Activated naive CD8-positive, alpha-beta T cell treated with anti-CD3 and anti-CD28 coated beads, Interleukin-2, amount 10 ng/mL, durations not matched to agents 7 days and 5 days (primary cell): ENCODE data around the gene LKAAEAR1. TPM values are rescaled to one million over a fixed set of nuclear protein-coding genes. Genes with fewer than 3 reads are reported as not detected.
"Not testable (repeated sequence)": the region's sequence is repeated elsewhere in the genome, so short reads cannot be mapped to it uniquely, and the experiment has no call there.

ENCODE experiments used
- ATAC-seq: fragments of 150-1000 bp; cut with Tn5 transposase; one replicate; pipeline ENCODE4 v1.10.0; 2021; ENCODE audit warnings: low read depth, moderate library complexity
- POLR2A ChIA-PET: fragments of 350-600 bp; sonication (Branson Sonifier 250); formaldehyde crosslinking; loops from one replicate; lab custom pipeline; 2021; ENCODE audit warnings: antibody characterized with exemption; lab: Charles Lee
- DNase-seq: peaks from one replicate; pipeline ENCODE4 v3.0.0; 2021
- H3K27ac Mint-ChIP-seq: one replicate; pipeline ENCODE4 v1.8.0; 2022; ENCODE audit warnings: mild to moderate bottlenecking, mixed read lengths
- H3K27me3 Mint-ChIP-seq: one replicate; pipeline ENCODE4 v1.8.0; 2022; ENCODE audit warnings: mild to moderate bottlenecking, moderate library complexity, mixed read lengths
- H3K36me3 Mint-ChIP-seq: one replicate; pipeline ENCODE4 v1.8.0; 2021; ENCODE audit warnings: mild to moderate bottlenecking, mixed read lengths
- H3K4me1 Mint-ChIP-seq: one replicate; pipeline ENCODE4 v1.8.0; 2021; ENCODE audit warnings: mixed read lengths
- H3K4me3 Mint-ChIP-seq: one replicate; pipeline ENCODE4 v1.8.0; 2022; ENCODE audit warnings: mild to moderate bottlenecking, moderate library complexity, mixed read lengths
- H3K9me3 Mint-ChIP-seq: one replicate; pipeline ENCODE4 v1.8.0; 2021; ENCODE audit warnings: mixed read lengths
- total RNA-seq, 2 experiments: library from RNA; stranded (reverse); gene quantifications; one replicate each; pipeline ENCODE4 v1.2.3, GENCODE V29; 2021

Gene LKAAEAR1, protein sequence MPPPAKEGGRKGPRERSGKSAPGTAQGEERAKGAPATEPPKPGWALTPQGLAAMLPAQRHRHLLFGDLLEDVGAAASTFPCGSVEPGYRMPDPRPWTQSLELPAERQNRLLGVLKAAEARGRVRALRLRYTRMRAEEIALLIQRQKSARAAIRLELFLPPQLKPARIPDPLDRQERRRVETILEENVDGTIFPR
- total RNA-seq, result 1 to 10 TPM in 1 of 2 experiments, under 1 TPM in 1; 0.57 to 1.1 TPM

- peak within 1 kb of the TSS; percentile 66 for H3K27ac Mint-ChIP-seq
- ATAC-seq, result no peak
- H3K27me3 Mint-ChIP-seq, result peaks cover 28% of the 10 kb centered on the region
Measured at GRCh38 chr20:64083804-64084684, at the start of gene LKAAEAR1. LKAAEAR1 (minus strand) TSS chr20:64084398; CDS start chr20:64084219, 179 bp downstream.

DNA sequence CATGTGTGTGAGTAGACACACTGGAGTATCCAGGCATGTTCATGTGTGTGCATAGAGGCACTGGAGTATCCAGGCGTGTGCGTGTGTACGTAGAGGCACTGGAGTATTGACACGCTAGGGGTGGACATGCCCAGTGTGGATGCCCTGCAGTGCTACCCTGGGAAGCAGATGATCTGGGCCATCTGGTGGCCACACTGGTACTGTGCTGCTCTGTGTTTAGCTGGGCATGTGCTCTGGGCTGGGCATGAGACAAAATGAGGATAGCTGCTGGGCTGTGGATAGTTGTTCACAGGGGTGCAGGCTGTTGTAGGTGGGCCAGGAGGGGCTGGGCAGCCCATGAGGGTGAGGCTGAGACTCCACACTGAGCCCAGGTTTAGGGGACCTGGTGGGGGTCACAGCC, 47.2 kb upstream of the LKAAEAR1 start:
- peaks cover 9% of the 10 kb centered on the region for H3K27me3 Mint-ChIP-seq
- H3K27ac Mint-ChIP-seq, result peak overlapping the region; percentile 60
- no peaks in the 10 kb centered on the region for H3K9me3 Mint-ChIP-seq
- ATAC-seq (no peak), DNase-seq (no peak)
- H3K4me1 Mint-ChIP-seq, result no peaks in the 10 kb centered on the region
- POLR2A ChIA-PET, result no interaction called here
- no peaks in the 10 kb centered on the region for H3K36me3 Mint-ChIP-seq
- no peak overlapping the region for H3K4me3 Mint-ChIP-seq

More at GRCh38 chr20:64083804-64084684, at the start of gene LKAAEAR1:
- DNase-seq, result no peak
- POLR2A ChIA-PET, result interaction anchor here (1.0 to 2.1 kb wide), 3 partner anchors 12 to 563 kb away, joined by 3 to 13 read pairs (median 5); partner anchors contain the start of gene PPDPF
- peaks cover 1% of the 10 kb centered on the region for H3K36me3 Mint-ChIP-seq
- H3K9me3 Mint-ChIP-seq, result peaks cover 4% of the 10 kb centered on the region
- peak within 1 kb of the TSS; percentile 85 for H3K4me3 Mint-ChIP-seq
- peaks cover 28% of the 10 kb centered on the region for H3K4me1 Mint-ChIP-seq

- ATAC-seq (no peak), DNase-seq (no peak)
- no peaks in the 10 kb centered on the region for H3K36me3 Mint-ChIP-seq
- no peaks in the 10 kb centered on the region for H3K9me3 Mint-ChIP-seq
- H3K27me3 Mint-ChIP-seq, result peaks cover 9% of the 10 kb centered on the region
- H3K4me3 Mint-ChIP-seq, result no peak overlapping the region
- no peak overlapping the region for H3K27ac Mint-ChIP-seq
- H3K4me1 Mint-ChIP-seq, result no peaks in the 10 kb centered on the region
- POLR2A ChIA-PET, result no interaction called here
Measured at GRCh38 chr20:64130876-64131275, 46.7 kb upstream of the LKAAEAR1 start.

- no peaks in the 10 kb centered on the region for H3K4me1 Mint-ChIP-seq
- H3K27me3 Mint-ChIP-seq, result peaks cover 10% of the 10 kb centered on the region
- ATAC-seq, result no peak
- DNase-seq, result no peak
- no peak overlapping the region for H3K4me3 Mint-ChIP-seq
- POLR2A ChIA-PET, result no interaction called here
- H3K36me3 Mint-ChIP-seq, result no peaks in the 10 kb centered on the region
- H3K27ac Mint-ChIP-seq, result no peak overlapping the region
- H3K9me3 Mint-ChIP-seq, result no peaks in the 10 kb centered on the region
Measured at GRCh38 chr20:64130271-64130670, 46.1 kb upstream of the LKAAEAR1 start.

- H3K9me3 Mint-ChIP-seq, result no peaks in the 10 kb centered on the region
- POLR2A ChIA-PET, result no interaction called here
- ATAC-seq (no peak), DNase-seq (no peak)
- no peak overlapping the region for H3K4me3 Mint-ChIP-seq
- peaks cover 18% of the 10 kb centered on the region for H3K27me3 Mint-ChIP-seq
- no peaks in the 10 kb centered on the region for H3K36me3 Mint-ChIP-seq
- no peaks in the 10 kb centered on the region for H3K4me1 Mint-ChIP-seq
- H3K27ac Mint-ChIP-seq, result no peak overlapping the region
Measured at GRCh38 chr20:64129146-64129782, 45.1 kb upstream of the LKAAEAR1 start.

GRCh38 chr20:64123517-64123916, 39.3 kb upstream of the LKAAEAR1 start:
- H3K36me3 Mint-ChIP-seq, H3K27ac Mint-ChIP-seq, POLR2A ChIA-PET, DNase-seq, H3K4me3 Mint-ChIP-seq, H3K4me1 Mint-ChIP-seq, ATAC-seq, H3K9me3 Mint-ChIP-seq: not testable (repeated sequence)
- peaks cover 32% of the 10 kb centered on the region for H3K27me3 Mint-ChIP-seq

- H3K9me3 Mint-ChIP-seq, POLR2A ChIA-PET, H3K4me1 Mint-ChIP-seq, H3K36me3 Mint-ChIP-seq, ATAC-seq, DNase-seq, H3K4me3 Mint-ChIP-seq, H3K27ac Mint-ChIP-seq: not testable (repeated sequence)
- peaks cover 32% of the 10 kb centered on the region for H3K27me3 Mint-ChIP-seq
Measured at GRCh38 chr20:64122927-64123326, 38.7 kb upstream of the LKAAEAR1 start.

GRCh38 chr20:64121586-64121985, 37.4 kb upstream of the LKAAEAR1 start:
- peaks cover 7% of the 10 kb centered on the region for H3K4me1 Mint-ChIP-seq
- ATAC-seq (no peak), DNase-seq (peak; percentile 10)
- H3K27ac Mint-ChIP-seq, result no peak overlapping the region
- no peaks in the 10 kb centered on the region for H3K36me3 Mint-ChIP-seq
- no peak overlapping the region for H3K4me3 Mint-ChIP-seq
- H3K27me3 Mint-ChIP-seq, result peaks cover 32% of the 10 kb centered on the region
- H3K9me3 Mint-ChIP-seq, result no peaks in the 10 kb centered on the region
- POLR2A ChIA-PET, result interaction anchor here (1.9 to 2.7 kb wide), 2 partner anchors 38 to 43 kb away, joined by 7 to 13 read pairs; partner anchors contain the start of genes LKAAEAR1 and RGS19

- ATAC-seq (no peak), DNase-seq (no peak)
- Mint-ChIP-seq H3K9me3 (no peaks in the 10 kb centered on the region), H3K27ac (peak overlapping the region; percentile 30), H3K36me3 (no peaks in the 10 kb centered on the region), H3K4me1 (peaks cover 7% of the 10 kb centered on the region), H3K4me3 (peak overlapping the region; percentile 50), H3K27me3 (peaks cover 27% of the 10 kb centered on the region)
- POLR2A ChIA-PET, result interaction anchor here (0.5 to 2.7 kb wide), 4 partner anchors 36 to 183 kb away, joined by 3 to 13 read pairs (median 6); partner anchors contain the start of genes LKAAEAR1, PRPF6 and RGS19
Measured at GRCh38 chr20:64119681-64120341, 35.6 kb upstream of the LKAAEAR1 start.

GRCh38 chr20:64119301-64119680, 35.1 kb upstream of the LKAAEAR1 start:
- Mint-ChIP-seq H3K27me3 (peaks cover 23% of the 10 kb centered on the region), H3K4me1 (peaks cover 7% of the 10 kb centered on the region), H3K4me3 (no peak overlapping the region), H3K9me3 (no peaks in the 10 kb centered on the region), H3K36me3 (no peaks in the 10 kb centered on the region), H3K27ac (no peak overlapping the region)
- DNase-seq (peak; percentile 33), ATAC-seq (no peak)
- POLR2A ChIA-PET, result interaction anchor here (2.7 kb wide), 1 partner anchor 35 kb away, joined by 13 read pairs; the partner anchor contains the start of gene LKAAEAR1

DNA sequence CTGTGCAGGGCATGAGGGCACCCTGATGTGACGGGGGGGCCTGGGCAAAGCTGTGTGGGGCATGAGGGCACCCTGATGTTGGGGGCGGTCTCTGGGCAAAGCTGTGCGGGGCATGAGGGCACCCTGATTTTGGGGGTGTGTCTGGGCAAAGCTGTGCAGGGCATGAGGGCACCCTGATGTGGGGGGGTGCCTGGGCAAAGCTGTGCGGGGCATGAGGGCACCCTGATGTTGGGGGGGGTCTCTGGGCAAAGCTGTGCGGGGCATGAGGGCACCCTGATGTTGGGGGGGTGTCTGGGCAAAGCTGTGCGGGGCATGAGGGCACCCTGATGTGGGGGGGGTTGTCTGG, 33.2 kb upstream of the LKAAEAR1 start:
- H3K27me3 Mint-ChIP-seq, H3K27ac Mint-ChIP-seq, POLR2A ChIA-PET, ATAC-seq, H3K36me3 Mint-ChIP-seq, H3K4me3 Mint-ChIP-seq, H3K4me1 Mint-ChIP-seq, DNase-seq, H3K9me3 Mint-ChIP-seq: not testable (repeated sequence)

- DNase-seq (peak; percentile 28), ATAC-seq (no peak)
- H3K4me3 Mint-ChIP-seq, result no peak overlapping the region
- peaks cover 7% of the 10 kb centered on the region for H3K4me1 Mint-ChIP-seq
- POLR2A ChIA-PET, result no interaction called here
- no peaks in the 10 kb centered on the region for H3K9me3 Mint-ChIP-seq
- H3K27ac Mint-ChIP-seq, result no peak overlapping the region
- peaks cover 6% of the 10 kb centered on the region for H3K27me3 Mint-ChIP-seq
- no peaks in the 10 kb centered on the region for H3K36me3 Mint-ChIP-seq
Measured at GRCh38 chr20:64116541-64117431, 32.6 kb upstream of the LKAAEAR1 start.
